ENCODE data around the gene SPARC.

SPARC gene

GRCh38 chr5:151670083-151670686 is 16.5 kb downstream of the SPARC start:
- no peak for TF ChIP-seq CTCF (IDR thresholded peaks at IDR 0.05; ENCODE audit: low read depth, low read length)
- no peak overlapping the region for H3K4me3 ChIP-seq (ENCODE audit: low read depth, low read length)
- in situ Hi-C loops (cut with HindIII; ENCODE audit: low sequenced_read_pairs): no loop called here
- DNase-seq (ENCODE audit: low read depth, low spot score): no peak

- no peak for TF ChIP-seq CTCF (IDR thresholded peaks at IDR 0.05; ENCODE audit: low read depth, low read length)
- in situ Hi-C loops (cut with HindIII; ENCODE audit: low sequenced_read_pairs): no loop called here
- DNase-seq (ENCODE audit: low read depth, low spot score): no peak
- no peak overlapping the region for H3K4me3 ChIP-seq (ENCODE audit: low read depth, low read length)
These were observed 19.6 kb downstream of the SPARC start for GRCh38 chr5:151667083-151667482.

GRCh38 chr5:151665613-151666012 is 21.1 kb downstream of the SPARC start:
- no peak for TF ChIP-seq CTCF (IDR thresholded peaks at IDR 0.05; ENCODE audit: low read depth, low read length)
- in situ Hi-C loops (cut with HindIII; ENCODE audit: low sequenced_read_pairs): no loop called here
- no peak for DNase-seq (ENCODE audit: low read depth, low spot score)
- no peak overlapping the region for H3K4me3 ChIP-seq (ENCODE audit: low read depth, low read length)

- H3K4me3 ChIP-seq (ENCODE audit: low read depth, low read length): no peak overlapping the region
- peak; percentile 76 for DNase-seq (ENCODE audit: low read depth, low spot score)
- TF ChIP-seq CTCF (IDR thresholded peaks at IDR 0.05; ENCODE audit: low read depth, low read length): no peak
- in situ Hi-C loops (cut with HindIII; ENCODE audit: low sequenced_read_pairs): no loop called here
These were observed 21.8 kb downstream of the SPARC start for GRCh38 chr5:151664694-151665585.

- no peak for TF ChIP-seq CTCF (IDR thresholded peaks at IDR 0.05; ENCODE audit: low read depth, low read length)
- in situ Hi-C loops (cut with HindIII; ENCODE audit: low sequenced_read_pairs): no loop called here
- no peak for DNase-seq (ENCODE audit: low read depth, low spot score)
- H3K4me3 ChIP-seq (ENCODE audit: low read depth, low read length): no peak overlapping the region
These were observed 23.0 kb downstream of the SPARC start for GRCh38 chr5:151663617-151664293.

GRCh38 chr5:151662805-151663204 is 23.9 kb downstream of the SPARC start:
- TF ChIP-seq CTCF (IDR thresholded peaks at IDR 0.05; ENCODE audit: low read depth, low read length): no peak

More at GRCh38 chr5:151662805-151663204, 23.9 kb downstream of the SPARC start:
- no peak overlapping the region for H3K4me3 ChIP-seq (ENCODE audit: low read depth, low read length)
- in situ Hi-C loops (cut with HindIII; ENCODE audit: low sequenced_read_pairs): no loop called here
- no peak for DNase-seq (ENCODE audit: low read depth, low spot score)

All from astrocyte of the spinal cord (primary cell).